GM19099 (cell line): ENCODE results near the gene PLEKHA5.

ENCODE experiments used
- POLR2A ChIP-seq: IDR thresholded peaks from 3 replicates; pipeline ENCODE4 v1.6.1; 2011; ENCODE audit warnings: low read depth; ENCODE audit not compliant: insufficient read length; ENCODE audit errors: extremely low read depth

Gene PLEKHA5

GRCh38 chr12:19200261-19200660, 70.7 kb downstream of the PLEKHA5 start:
- TF ChIP-seq POLR2A, result no peak

GRCh38 chr12:19201661-19202060, 72.1 kb downstream of the PLEKHA5 start:
- no peak for TF ChIP-seq POLR2A

- no peak for TF ChIP-seq POLR2A
Observed at GRCh38 chr12:19203013-19203412, 73.5 kb downstream of the PLEKHA5 start.

- no peak for TF ChIP-seq POLR2A
Observed at GRCh38 chr12:19203539-19204506, 74.3 kb downstream of the PLEKHA5 start.

GRCh38 chr12:19205120-19205519, 75.6 kb downstream of the PLEKHA5 start:
- TF ChIP-seq POLR2A, result no peak

GRCh38 chr12:19206493-19207077, 77.1 kb downstream of the PLEKHA5 start:
- TF ChIP-seq POLR2A, result no peak

GRCh38 chr12:19208456-19208855, 78.9 kb downstream of the PLEKHA5 start:
- TF ChIP-seq POLR2A, result no peak

- no peak for TF ChIP-seq POLR2A
Observed at GRCh38 chr12:19209661-19210060, 80.1 kb downstream of the PLEKHA5 start.

GRCh38 chr12:19211802-19212201, 82.3 kb downstream of the PLEKHA5 start:
- no peak for TF ChIP-seq POLR2A

GRCh38 chr12:19212245-19212644, 82.7 kb downstream of the PLEKHA5 start:
- TF ChIP-seq POLR2A, result no peak

GRCh38 chr12:19214020-19214419, 84.5 kb downstream of the PLEKHA5 start:
- TF ChIP-seq POLR2A, result no peak

GRCh38 chr12:19215115-19215514, 85.6 kb downstream of the PLEKHA5 start:
- no peak for TF ChIP-seq POLR2A

- TF ChIP-seq POLR2A, result no peak
Observed at GRCh38 chr12:19217446-19217845, 87.9 kb downstream of the PLEKHA5 start.

- TF ChIP-seq POLR2A, result no peak
Observed at GRCh38 chr12:19220205-19220604, 90.7 kb downstream of the PLEKHA5 start.

GRCh38 chr12:19220852-19221466, 91.4 kb downstream of the PLEKHA5 start:
- TF ChIP-seq POLR2A, result no peak

GRCh38 chr12:19222558-19222957, 93.0 kb downstream of the PLEKHA5 start:
- TF ChIP-seq POLR2A, result no peak

GRCh38 chr12:19223018-19223417, 93.5 kb downstream of the PLEKHA5 start:
- TF ChIP-seq POLR2A, result no peak

- no peak for TF ChIP-seq POLR2A
Observed at GRCh38 chr12:19223695-19224094, 94.2 kb downstream of the PLEKHA5 start.
